T-helper 9 cell (primary cell): ENCODE results near the gene REEP1.

Source experiments
- DNase-seq: peaks from one replicate; pipeline ENCODE4 v3.0.0-alpha.2; 2020

REEP1 gene

GRCh38 chr2:86193901-86194567 lies 143.4 kb downstream of the REEP1 start:
- no peak for DNase-seq

- DNase-seq: no peak
Measured at GRCh38 chr2:86189782-86190416, 147.5 kb downstream of the REEP1 start.

GRCh38 chr2:86186431-86186830 lies 151.0 kb downstream of the REEP1 start:
- DNase-seq: no peak

- no peak for DNase-seq
Measured at GRCh38 chr2:86185517-86186212, 151.8 kb downstream of the REEP1 start.

GRCh38 chr2:86176597-86176996 lies 160.8 kb downstream of the REEP1 start:
- DNase-seq: no peak

GRCh38 chr2:86175828-86176227 lies 161.6 kb downstream of the REEP1 start:
- DNase-seq: no peak

- no peak for DNase-seq
Measured at GRCh38 chr2:86174445-86174844, 163.0 kb downstream of the REEP1 start.

- no peak for DNase-seq
Measured at GRCh38 chr2:86172610-86173009, 164.8 kb downstream of the REEP1 start.

GRCh38 chr2:86171295-86171694 lies 166.1 kb downstream of the REEP1 start:
- no peak for DNase-seq

- DNase-seq: no peak
Measured at GRCh38 chr2:86170449-86170848, 167.0 kb downstream of the REEP1 start.
